HEK293 (cell line): ENCODE measurements around the gene OR6C65.
"Not testable (repeated sequence)": the region's sequence is repeated elsewhere in the genome, so short reads cannot be mapped to it uniquely, and the experiment has no call there.

ENCODE experiments used
- CTCF ChIP-seq: fragments of 450-650 bp; formaldehyde crosslinking; IDR thresholded peaks from 2 replicates; pipeline ENCODE4 v1.5.1; 2016; ENCODE audit warnings: missing biosample characterization, missing genetic modification characterization
- HOXD13 ChIP-seq: sonication (generic); formaldehyde crosslinking; IDR thresholded peaks from 2 replicates; pipeline ENCODE4 v1.8.0; 2022; ENCODE audit warnings: missing genetic modification reagents, borderline replicate concordance
- SETDB1 ChIP-seq: IDR thresholded peaks from one replicate; pipeline ENCODE4 v1.6.1; 2017; ENCODE audit warnings: mild to moderate bottlenecking, low read length, moderate library complexity, mixed read lengths; ENCODE audit not compliant: insufficient read length
- ZFP41 ChIP-seq: fragments of 450-650 bp; formaldehyde crosslinking; IDR thresholded peaks from 2 replicates; pipeline ENCODE4 v1.5.1; 2016; ENCODE audit warnings: missing biosample characterization, missing genetic modification characterization, borderline replicate concordance
- ZNF114 ChIP-seq: fragments of 450-650 bp; formaldehyde crosslinking; IDR thresholded peaks from 2 replicates; pipeline ENCODE4 v1.5.0; 2017; ENCODE audit warnings: missing biosample characterization, missing genetic modification characterization
- ZNF239 ChIP-seq: fragments of 450-650 bp; formaldehyde crosslinking; IDR thresholded peaks from 2 replicates; pipeline ENCODE4 v1.5.1; 2016; ENCODE audit warnings: missing biosample characterization, missing genetic modification characterization
- ZNF416 ChIP-seq: fragments of 450-650 bp; formaldehyde crosslinking; IDR thresholded peaks from 2 replicates; pipeline ENCODE4 v1.5.1; 2016; ENCODE audit warnings: missing biosample characterization, missing genetic modification characterization
- ZNF548 ChIP-seq: fragments of 450-650 bp; formaldehyde crosslinking; IDR thresholded peaks from 2 replicates; pipeline ENCODE4 v1.5.1; 2016; ENCODE audit warnings: missing biosample characterization, missing genetic modification characterization
- ZNF600 ChIP-seq: fragments of 450-650 bp; formaldehyde crosslinking; IDR thresholded peaks from 2 replicates; pipeline ENCODE4 v1.5.1; 2016; ENCODE audit warnings: missing biosample characterization, missing genetic modification characterization
- ZNF623 ChIP-seq: fragments of 450-650 bp; formaldehyde crosslinking; IDR thresholded peaks from 2 replicates; pipeline ENCODE4 v1.5.1; 2016; ENCODE audit warnings: missing biosample characterization, missing genetic modification characterization
- TF ChIP-seq, protein P1 (sequence below): fragments of 450-650 bp; formaldehyde crosslinking; IDR thresholded peaks from 2 replicates; pipeline ENCODE4 v1.5.1; 2016; ENCODE audit warnings: missing biosample characterization, missing genetic modification characterization
- TF ChIP-seq, protein P2 (sequence below): fragments of 450-650 bp; formaldehyde crosslinking; IDR thresholded peaks from 2 replicates; pipeline ENCODE4 v1.5.1; 2016; ENCODE audit warnings: missing biosample characterization, missing genetic modification characterization

DNA sequence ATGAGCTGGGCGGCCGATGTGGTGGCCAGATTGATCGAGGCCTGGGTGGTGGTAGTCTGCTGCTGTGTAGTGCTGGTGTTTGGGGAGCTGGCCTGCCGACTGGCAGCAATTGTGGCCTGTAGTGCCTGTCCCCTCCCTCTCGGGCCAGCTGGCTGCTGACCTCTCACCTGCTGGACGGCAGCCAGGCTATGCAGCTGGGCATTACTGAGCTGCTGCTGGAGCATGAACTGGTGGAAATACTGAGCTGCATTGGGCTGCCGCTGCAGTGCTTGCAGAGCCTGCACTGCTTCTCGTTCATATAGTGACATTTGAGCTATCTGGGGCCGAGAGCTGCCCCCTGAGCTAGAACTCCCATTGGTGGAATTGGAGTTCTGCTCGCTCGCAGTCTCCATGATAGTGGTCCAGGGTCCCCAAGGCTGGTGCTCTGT lies 14.1 kb downstream of the OR6C65 start:
- not testable (repeated sequence) for TF ChIP-seq ZFP41 (tag by site-specific recombination); ZNF114 (tag by site-specific recombination); ZNF416 (tag by site-specific recombination); ZNF239 (tag by site-specific recombination); ZNF548; ZNF600 (tag by site-specific recombination); CTCF; HOXD13; SETDB1; ZNF623
- TF ChIP-seq, protein P1, sequence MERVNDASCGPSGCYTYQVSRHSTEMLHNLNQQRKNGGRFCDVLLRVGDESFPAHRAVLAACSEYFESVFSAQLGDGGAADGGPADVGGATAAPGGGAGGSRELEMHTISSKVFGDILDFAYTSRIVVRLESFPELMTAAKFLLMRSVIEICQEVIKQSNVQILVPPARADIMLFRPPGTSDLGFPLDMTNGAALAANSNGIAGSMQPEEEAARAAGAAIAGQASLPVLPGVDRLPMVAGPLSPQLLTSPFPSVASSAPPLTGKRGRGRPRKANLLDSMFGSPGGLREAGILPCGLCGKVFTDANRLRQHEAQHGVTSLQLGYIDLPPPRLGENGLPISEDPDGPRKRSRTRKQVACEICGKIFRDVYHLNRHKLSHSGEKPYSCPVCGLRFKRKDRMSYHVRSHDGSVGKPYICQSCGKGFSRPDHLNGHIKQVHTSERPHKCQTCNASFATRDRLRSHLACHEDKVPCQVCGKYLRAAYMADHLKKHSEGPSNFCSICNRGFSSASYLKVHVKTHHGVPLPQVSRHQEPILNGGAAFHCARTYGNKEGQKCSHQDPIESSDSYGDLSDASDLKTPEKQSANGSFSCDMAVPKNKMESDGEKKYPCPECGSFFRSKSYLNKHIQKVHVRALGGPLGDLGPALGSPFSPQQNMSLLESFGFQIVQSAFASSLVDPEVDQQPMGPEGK (tag by site-specific recombination) = not testable (repeated sequence)
- TF ChIP-seq, protein P2, sequence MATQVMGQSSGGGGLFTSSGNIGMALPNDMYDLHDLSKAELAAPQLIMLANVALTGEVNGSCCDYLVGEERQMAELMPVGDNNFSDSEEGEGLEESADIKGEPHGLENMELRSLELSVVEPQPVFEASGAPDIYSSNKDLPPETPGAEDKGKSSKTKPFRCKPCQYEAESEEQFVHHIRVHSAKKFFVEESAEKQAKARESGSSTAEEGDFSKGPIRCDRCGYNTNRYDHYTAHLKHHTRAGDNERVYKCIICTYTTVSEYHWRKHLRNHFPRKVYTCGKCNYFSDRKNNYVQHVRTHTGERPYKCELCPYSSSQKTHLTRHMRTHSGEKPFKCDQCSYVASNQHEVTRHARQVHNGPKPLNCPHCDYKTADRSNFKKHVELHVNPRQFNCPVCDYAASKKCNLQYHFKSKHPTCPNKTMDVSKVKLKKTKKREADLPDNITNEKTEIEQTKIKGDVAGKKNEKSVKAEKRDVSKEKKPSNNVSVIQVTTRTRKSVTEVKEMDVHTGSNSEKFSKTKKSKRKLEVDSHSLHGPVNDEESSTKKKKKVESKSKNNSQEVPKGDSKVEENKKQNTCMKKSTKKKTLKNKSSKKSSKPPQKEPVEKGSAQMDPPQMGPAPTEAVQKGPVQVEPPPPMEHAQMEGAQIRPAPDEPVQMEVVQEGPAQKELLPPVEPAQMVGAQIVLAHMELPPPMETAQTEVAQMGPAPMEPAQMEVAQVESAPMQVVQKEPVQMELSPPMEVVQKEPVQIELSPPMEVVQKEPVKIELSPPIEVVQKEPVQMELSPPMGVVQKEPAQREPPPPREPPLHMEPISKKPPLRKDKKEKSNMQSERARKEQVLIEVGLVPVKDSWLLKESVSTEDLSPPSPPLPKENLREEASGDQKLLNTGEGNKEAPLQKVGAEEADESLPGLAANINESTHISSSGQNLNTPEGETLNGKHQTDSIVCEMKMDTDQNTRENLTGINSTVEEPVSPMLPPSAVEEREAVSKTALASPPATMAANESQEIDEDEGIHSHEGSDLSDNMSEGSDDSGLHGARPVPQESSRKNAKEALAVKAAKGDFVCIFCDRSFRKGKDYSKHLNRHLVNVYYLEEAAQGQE (tag by site-specific recombination) = not testable (repeated sequence)
